ENCODE measurements around the gene EPHB1. TPM values are rescaled to one million over a fixed set of nuclear protein-coding genes. Genes with fewer than 3 reads are reported as not detected.
"Not testable (repeated sequence)": the region's sequence is repeated elsewhere in the genome, so short reads cannot be mapped to it uniquely, and the experiment has no call there.

EPHB1 gene
- total RNA-seq, 4 donors from 2014 or later = 1.00 to 8.9 (median 4.5) TPM

- in situ Hi-C loops (cut with MboI; ENCODE audit: low sequenced_read_pairs in 4 of 4) (no loop called here), intact Hi-C loops (cut with DNase I; ENCODE audit: low total_unique reads) (no loop called here)
- no peaks in the 10 kb centered on the region for H3K9me3 ChIP-seq
- H3K27me3 ChIP-seq = no peaks in the 10 kb centered on the region
- DNase-seq = no peak
- H3K4me3 ChIP-seq = no peak overlapping the region
- peaks cover 6 to 7% of the 10 kb centered on the region in 2 donors for H3K4me1 ChIP-seq
- H3K36me3 ChIP-seq = no peaks in the 10 kb centered on the region
- H3K27ac ChIP-seq = no peak overlapping the region
- peak in 1 of 2 donors; percentile 47 for ATAC-seq
- TF ChIP-seq, protein P1, sequence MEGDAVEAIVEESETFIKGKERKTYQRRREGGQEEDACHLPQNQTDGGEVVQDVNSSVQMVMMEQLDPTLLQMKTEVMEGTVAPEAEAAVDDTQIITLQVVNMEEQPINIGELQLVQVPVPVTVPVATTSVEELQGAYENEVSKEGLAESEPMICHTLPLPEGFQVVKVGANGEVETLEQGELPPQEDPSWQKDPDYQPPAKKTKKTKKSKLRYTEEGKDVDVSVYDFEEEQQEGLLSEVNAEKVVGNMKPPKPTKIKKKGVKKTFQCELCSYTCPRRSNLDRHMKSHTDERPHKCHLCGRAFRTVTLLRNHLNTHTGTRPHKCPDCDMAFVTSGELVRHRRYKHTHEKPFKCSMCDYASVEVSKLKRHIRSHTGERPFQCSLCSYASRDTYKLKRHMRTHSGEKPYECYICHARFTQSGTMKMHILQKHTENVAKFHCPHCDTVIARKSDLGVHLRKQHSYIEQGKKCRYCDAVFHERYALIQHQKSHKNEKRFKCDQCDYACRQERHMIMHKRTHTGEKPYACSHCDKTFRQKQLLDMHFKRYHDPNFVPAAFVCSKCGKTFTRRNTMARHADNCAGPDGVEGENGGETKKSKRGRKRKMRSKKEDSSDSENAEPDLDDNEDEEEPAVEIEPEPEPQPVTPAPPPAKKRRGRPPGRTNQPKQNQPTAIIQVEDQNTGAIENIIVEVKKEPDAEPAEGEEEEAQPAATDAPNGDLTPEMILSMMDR (IDR thresholded peaks at IDR 0.05 in 4 of 5, conservative IDR thresholded peaks at IDR 0.05 in 1 of 5) = no peak
- TF ChIP-seq POLR2A (IDR thresholded peaks at IDR 0.05) = no peak
These were observed 305.3 kb downstream of the EPHB1 start for GRCh38 chr3:135100366-135100765.

- intact Hi-C loops (cut with DNase I; ENCODE audit: low total_unique reads) = no loop called here
- TF ChIP-seq POLR2A (IDR thresholded peaks at IDR 0.05) = no peak
- TF ChIP-seq, protein P1 (IDR thresholded peaks at IDR 0.05 in 4 of 5, conservative IDR thresholded peaks at IDR 0.05 in 1 of 5) = no peak
- no peaks in the 10 kb centered on the region for H3K9me3 ChIP-seq
- peak in 1 of 2 donors; percentile 62 for ATAC-seq
- H3K4me1 ChIP-seq = peaks cover 6 to 7% of the 10 kb centered on the region in 2 donors
- H3K27ac ChIP-seq = no peak overlapping the region
- no peaks in the 10 kb centered on the region for H3K27me3 ChIP-seq
- H3K4me3 ChIP-seq = no peak overlapping the region
- no peak for DNase-seq
- in situ Hi-C loops (cut with MboI; ENCODE audit: low sequenced_read_pairs in 4 of 4) = no loop called here
- no peaks in the 10 kb centered on the region for H3K36me3 ChIP-seq
These were observed 308.9 kb downstream of the EPHB1 start for GRCh38 chr3:135103917-135104316.

- Histone ChIP-seq H3K36me3 (no peaks in the 10 kb centered on the region), H3K4me1 (peaks cover 0 to 3% of the 10 kb centered on the region in 2 donors), H3K4me3 (no peak overlapping the region), H3K9me3 (no peaks in the 10 kb centered on the region), H3K27ac (no peak overlapping the region), H3K27me3 (no peaks in the 10 kb centered on the region)
- in situ Hi-C loops (cut with MboI; ENCODE audit: low sequenced_read_pairs in 4 of 4) (no loop called here), intact Hi-C loops (cut with DNase I; ENCODE audit: low total_unique reads) (no loop called here)
- ATAC-seq (no peak), DNase-seq (no peak)
- TF ChIP-seq, protein P1 (IDR thresholded peaks at IDR 0.05 in 4 of 5, conservative IDR thresholded peaks at IDR 0.05 in 1 of 5) = no peak
- TF ChIP-seq POLR2A (IDR thresholded peaks at IDR 0.05) = no peak
These were observed 311.4 kb downstream of the EPHB1 start for GRCh38 chr3:135106445-135106844.

DNA sequence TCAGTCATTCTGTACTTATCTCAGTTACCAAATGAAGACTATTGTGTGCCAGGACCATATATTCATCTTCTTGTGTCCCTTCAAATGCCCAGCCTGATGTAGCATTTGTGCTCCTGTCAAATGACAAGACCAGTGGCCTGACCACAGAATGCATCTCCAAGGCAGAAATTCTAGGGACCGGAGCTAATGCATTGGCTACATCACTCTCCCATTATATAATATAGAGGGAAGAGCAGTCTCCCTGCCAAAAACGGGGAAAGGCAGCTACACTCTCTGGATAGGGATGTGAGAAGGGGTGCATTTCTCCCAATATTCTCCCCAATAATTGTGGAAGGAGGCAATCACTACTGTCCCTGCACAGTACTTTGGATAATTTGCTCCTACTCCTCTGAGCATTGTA, 312.0 kb downstream of the EPHB1 start:
- no peaks in the 10 kb centered on the region for H3K36me3 ChIP-seq
- in situ Hi-C loops (cut with MboI; ENCODE audit: low sequenced_read_pairs in 4 of 4) (no loop called here), intact Hi-C loops (cut with DNase I; ENCODE audit: low total_unique reads) (no loop called here)
- peaks cover 0 to 3% of the 10 kb centered on the region in 2 donors for H3K4me1 ChIP-seq
- H3K27ac ChIP-seq = no peak overlapping the region
- no peaks in the 10 kb centered on the region for H3K27me3 ChIP-seq
- TF ChIP-seq, protein P1 (IDR thresholded peaks at IDR 0.05 in 4 of 5, conservative IDR thresholded peaks at IDR 0.05 in 1 of 5) = no peak
- TF ChIP-seq POLR2A (IDR thresholded peaks at IDR 0.05) = no peak
- DNase-seq = no peak
- no peak overlapping the region for H3K4me3 ChIP-seq
- no peaks in the 10 kb centered on the region for H3K9me3 ChIP-seq
- ATAC-seq = no peak

- Histone ChIP-seq H3K36me3 (no peaks in the 10 kb centered on the region), H3K9me3 (no peaks in the 10 kb centered on the region), H3K4me3 (no peak overlapping the region), H3K27ac (no peak overlapping the region), H3K4me1 (no peaks in the 10 kb centered on the region), H3K27me3 (no peaks in the 10 kb centered on the region)
- in situ Hi-C loops (cut with MboI; ENCODE audit: low sequenced_read_pairs in 4 of 4) = no loop called here
- intact Hi-C loops (cut with DNase I; ENCODE audit: low total_unique reads) = no loop called here
- no peak for TF ChIP-seq POLR2A (IDR thresholded peaks at IDR 0.05)
- TF ChIP-seq, protein P1 (IDR thresholded peaks at IDR 0.05 in 4 of 5, conservative IDR thresholded peaks at IDR 0.05 in 1 of 5) = no peak
- ATAC-seq (no peak), DNase-seq (no peak)
These were observed 314.6 kb downstream of the EPHB1 start for GRCh38 chr3:135109681-135110080.

- intact Hi-C loops (cut with DNase I; ENCODE audit: low total_unique reads); H3K27me3 ChIP-seq; ATAC-seq; H3K4me1 ChIP-seq; DNase-seq; H3K36me3 ChIP-seq; H3K4me3 ChIP-seq; in situ Hi-C loops (cut with MboI; ENCODE audit: low sequenced_read_pairs in 4 of 4); H3K9me3 ChIP-seq; H3K27ac ChIP-seq: not testable (repeated sequence)
These were observed 319.5 kb downstream of the EPHB1 start for GRCh38 chr3:135114551-135114950.
